HG03520 (cell line): ENCODE measurements around the gene CREBL2.
"Not testable (repeated sequence)": the region's sequence is repeated elsewhere in the genome, so short reads cannot be mapped to it uniquely, and the experiment has no call there.

ENCODE experiments used
- ATAC-seq: cut with Tn5 transposase; IDR thresholded peaks from one replicate; pipeline ENCODE4 v1.9.1; 2021; ENCODE audit warnings: mild to moderate bottlenecking, moderate library complexity; ENCODE audit not compliant: unreplicated experiment

Gene CREBL2

DNA sequence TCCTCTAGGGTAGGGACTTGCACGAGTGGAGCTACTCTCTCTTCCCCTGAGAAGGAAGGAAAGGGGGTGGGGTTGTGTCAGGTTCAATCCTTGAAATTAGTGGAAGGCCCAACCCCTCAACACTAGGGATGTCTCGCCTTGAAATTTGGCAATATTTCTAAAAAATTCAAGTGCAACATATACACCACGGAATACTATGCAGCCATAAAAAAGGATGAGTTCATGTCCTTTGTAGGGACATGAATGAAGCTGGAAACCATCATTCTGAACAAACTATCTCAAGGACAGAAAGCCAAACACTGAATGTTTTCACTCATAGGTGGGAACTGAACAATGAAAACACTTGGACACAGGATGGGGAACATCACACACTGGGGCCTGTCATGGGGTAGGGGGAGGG is 15.1 kb upstream of the CREBL2 start:
- not testable (repeated sequence) for ATAC-seq

- ATAC-seq = no peak
Observed at GRCh38 chr12:12598864-12599263, 12.8 kb upstream of the CREBL2 start.

DNA sequence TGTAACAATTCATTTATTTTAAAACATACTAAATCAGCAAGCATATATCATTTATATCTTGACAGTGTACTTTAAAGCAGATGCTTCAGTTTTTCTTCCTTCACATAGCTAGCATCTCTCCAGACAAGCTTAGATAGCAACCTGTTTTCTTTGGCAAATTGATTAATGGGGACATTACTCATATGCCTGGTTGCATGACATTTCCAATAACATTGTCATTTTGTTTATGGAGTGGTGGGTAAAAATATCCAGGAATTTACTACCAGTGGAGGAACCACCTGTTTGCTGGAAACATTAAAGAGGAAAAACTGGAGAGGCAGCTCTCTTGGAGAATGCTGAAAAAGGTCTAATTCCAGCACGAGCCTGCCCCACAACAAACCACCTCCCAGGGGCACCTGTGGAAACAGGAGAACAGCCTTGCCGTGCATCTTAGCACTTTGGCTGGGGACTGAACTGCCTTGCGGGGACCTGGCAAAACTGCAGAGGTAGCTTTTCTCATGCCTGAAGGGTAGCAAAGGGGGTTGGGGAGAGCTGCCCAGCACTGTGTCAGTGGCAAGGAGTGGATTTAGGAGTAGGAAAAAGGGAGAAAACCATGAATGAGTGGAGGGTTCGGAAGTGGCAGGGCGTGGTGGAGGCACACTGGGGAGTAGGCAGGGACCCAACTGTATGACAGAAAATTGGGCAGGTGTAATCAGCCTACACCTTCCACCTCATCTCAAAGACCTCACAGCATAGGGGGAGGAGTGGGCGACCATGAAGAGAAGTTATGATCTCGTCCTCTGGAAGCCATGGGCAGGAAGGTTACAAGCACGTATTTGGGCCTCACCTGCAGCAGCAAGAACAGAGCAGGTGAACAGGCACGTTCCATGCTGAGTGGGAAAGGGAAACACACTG is 11.7 kb upstream of the CREBL2 start:
- no peak for ATAC-seq

GRCh38 chr12:12600659-12601058 is 11.0 kb upstream of the CREBL2 start:
- ATAC-seq = no peak

- no peak for ATAC-seq
Observed at GRCh38 chr12:12604740-12605139, 6.9 kb upstream of the CREBL2 start.

DNA sequence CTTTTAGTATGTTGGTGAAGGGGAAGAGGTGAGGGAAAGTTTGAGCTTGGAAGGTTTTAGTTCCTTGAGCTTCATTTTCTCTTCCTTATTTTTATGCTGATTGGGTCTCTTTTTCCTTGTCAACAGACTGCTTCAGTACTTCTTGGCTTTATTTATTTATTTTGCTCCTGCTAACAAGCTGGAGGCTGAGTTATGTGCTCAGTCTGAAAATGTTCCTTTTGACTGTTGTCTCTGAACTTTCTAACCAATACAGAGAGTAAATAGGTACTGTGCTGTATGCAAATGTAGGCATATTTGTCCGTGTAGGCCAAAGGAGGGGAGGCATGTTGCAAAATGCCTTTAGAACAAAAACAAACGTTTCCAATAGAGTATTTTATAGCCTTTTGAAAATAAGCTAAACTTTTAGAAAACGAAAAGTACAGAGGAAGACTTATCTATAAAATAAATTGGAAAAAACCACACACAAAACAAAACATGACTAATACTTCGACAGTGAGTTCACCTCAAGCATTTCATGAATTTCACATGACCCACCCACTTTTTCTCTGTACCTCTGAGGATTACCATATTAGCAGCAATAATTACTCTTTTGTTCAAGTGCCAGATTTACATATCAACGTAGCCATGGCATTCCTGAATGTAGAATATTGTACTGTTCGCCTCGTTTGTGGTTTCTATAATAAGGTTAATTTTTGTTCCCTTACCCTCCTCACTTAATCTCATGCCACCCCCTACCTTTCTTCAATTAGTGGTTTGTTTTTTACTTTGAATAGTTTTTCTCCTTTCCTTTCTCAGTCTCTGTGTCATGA is 4.7 kb upstream of the CREBL2 start:
- no peak for ATAC-seq

DNA sequence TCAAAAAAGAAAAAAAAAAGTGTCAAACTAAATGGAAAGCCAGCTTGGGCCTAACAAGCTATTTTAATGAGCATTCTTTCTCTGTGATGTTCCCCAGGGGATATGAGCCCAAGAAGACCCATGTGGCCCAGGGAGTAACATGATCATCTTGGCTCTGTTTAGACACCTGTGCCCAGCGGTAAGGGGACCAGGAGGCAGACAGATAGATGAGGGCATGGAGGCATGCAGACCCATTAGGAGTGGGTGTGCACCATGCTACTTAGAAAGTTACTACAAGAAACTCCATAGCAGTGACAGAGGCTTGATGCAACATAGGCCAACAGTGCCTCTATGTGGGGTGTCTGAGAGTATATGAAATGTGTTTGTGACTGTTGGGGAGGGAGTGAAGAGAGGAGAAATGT is 3.1 kb upstream of the CREBL2 start:
- no peak for ATAC-seq

GRCh38 chr12:12609692-12610091 is 2.0 kb upstream of the CREBL2 start:
- ATAC-seq = no peak

DNA sequence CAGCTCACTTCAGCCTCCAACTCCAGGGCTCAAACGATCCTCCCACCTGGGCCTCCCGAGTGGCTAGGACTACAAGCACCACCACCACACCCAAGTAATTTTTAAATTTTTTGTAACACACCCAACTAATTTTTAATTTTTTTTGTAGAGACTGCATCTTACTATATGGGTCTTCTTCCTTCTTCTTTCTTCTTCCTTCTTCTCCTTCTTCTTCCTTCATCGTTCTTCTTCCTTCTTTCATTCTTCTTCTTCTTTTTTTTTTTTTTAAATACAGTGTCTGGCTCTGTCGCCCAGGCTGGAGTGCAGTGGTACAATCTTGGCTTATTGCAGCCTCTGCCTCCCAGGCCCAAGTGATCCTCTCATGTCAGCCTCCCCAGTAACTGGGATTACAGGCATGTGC is 965 bp upstream of the CREBL2 start:
- ATAC-seq = no peak

DNA sequence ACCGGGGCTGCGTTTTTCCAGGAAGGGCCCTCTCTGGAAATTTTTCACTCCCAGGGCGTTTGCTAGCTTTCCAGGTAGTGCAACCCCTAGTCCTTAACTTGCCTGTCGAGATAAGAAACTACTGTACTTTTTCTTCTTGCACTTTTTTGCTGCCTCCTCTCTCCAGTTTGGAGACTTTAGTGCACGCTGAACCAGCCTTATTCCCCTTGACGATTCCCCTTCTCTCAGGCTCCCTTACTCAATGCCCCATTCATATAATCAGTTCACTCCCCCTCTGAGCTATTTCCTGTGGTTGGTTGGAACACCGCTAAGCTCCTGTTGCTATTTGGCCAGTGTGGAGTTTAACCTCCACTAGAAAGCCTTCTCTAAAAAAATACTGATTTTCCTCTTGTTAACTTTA is 682 bp downstream of the CREBL2 start:
- no peak for ATAC-seq

- ATAC-seq = no peak
Observed at GRCh38 chr12:12613344-12613743, 1.7 kb downstream of the CREBL2 start.

DNA sequence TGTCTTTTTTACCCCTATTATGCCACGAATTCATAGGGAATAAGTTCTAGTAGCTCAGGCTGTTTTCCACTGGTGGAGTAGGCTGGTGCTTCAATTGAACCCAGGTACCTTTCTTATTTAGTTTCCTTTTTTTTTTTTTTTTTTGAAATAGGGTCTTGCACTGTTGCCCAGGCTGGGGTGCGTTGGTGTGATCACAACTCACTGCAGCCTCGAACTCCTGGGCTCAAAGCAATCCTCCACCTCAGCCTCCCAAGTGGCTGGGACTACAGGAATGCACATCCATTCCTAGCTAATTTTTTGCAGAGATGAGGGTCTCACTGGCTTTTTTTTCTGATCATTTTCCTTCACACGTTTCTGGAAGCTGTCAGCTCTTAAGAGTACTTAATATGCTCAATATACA is 2.7 kb downstream of the CREBL2 start:
- ATAC-seq = no peak

- ATAC-seq = no peak
Observed at GRCh38 chr12:12616512-12617310, 5.0 kb downstream of the CREBL2 start.

- ATAC-seq = not testable (repeated sequence)
Observed at GRCh38 chr12:12618064-12618463, 6.4 kb downstream of the CREBL2 start.

DNA sequence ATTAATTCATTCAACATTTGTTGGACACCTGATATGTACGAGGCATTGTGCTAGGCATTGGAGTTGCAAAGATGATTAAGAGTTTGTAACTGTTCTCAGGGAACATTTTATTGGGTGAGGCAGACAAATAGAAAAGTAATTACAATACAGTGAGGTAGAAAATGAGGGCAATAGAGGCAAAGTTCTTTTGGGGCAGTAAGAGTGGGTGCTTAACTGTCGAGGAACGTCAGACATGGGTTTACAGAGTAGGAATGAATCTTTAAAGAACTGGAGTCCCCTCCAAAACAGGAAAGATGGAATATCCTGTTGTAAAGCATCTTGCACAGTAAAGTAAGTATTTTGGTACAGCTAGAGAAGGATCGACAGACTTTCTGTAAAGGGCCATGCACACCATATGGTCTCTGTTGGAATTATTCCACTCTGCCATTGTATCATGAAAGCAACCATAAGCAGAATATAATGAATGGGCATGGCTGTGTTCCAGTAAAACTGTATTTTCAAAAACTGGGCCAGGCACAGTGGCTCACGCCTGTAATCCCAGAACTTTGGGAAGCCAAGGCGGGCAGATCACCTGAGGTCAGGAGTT is 9.1 kb downstream of the CREBL2 start:
- no peak for ATAC-seq

DNA sequence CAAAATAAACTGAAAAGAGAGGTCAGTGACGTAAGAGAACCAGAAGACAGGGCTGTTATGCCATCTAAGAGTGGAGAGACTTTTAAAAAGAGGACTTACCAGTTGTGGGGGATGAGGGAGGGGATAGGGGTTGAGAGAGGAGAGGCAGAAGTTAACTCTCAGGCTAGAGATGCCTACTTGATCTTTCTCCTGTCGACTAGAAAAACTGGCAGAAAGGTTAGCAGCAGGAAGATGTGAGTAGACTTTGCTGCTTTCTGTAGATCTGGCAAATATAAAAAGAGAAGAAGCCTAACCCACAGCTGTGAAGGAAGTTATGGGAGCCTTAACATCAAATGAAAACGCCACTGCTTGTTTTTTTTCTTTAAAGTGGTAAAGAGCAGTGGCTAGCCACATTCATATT is 10.7 kb downstream of the CREBL2 start:
- ATAC-seq = no peak

DNA sequence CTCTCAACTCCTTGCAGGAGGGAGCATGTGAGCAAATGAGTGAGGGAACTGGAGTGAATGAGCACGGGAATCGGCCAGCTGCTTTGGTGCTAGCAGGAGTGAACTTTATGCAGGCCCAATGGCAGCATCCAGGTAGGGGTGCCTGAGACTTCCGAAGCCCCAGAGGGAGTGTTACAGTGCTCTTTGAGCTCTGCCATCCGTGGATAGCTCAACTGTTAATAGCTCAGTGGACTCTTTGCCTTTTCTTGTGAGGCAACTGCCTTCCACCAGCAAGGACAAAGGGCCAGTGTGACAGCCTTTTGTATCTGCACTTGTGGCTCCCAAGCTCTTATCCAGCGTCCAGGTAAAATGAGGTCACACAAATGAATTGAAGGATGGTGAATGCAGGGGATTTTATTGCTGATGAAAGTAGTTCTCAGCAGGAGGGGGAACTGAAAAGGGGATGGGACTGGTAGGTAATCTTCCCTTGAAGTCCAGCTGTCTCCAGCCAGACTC is 12.9 kb downstream of the CREBL2 start:
- no peak for ATAC-seq

- ATAC-seq = no peak
Observed at GRCh38 chr12:12626471-12626870, 14.8 kb downstream of the CREBL2 start.

DNA sequence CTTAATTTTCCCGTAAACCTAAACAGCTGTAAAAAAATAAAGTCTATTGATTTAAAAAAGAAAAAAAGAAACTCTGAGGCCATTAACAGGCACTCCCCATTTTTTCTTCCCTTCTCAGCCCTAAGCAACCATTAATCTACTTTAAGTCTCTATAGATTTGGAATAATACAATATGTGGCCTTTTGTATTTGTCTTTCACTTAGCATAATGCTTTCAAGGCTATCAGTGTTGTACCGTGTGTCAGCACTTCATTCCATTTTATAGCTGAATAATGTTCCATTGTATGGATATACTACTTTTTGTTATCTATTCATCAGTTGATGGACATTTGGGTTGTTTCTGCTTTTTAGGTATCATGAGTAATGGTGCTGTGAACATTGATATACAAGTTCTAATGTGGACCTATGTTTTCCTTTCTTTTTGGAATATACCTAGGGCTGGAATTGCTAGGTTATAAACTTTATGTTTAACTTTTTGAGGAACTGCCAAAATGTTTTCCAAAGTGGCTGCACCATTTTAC is 15.7 kb downstream of the CREBL2 start:
- no peak for ATAC-seq

- ATAC-seq = no peak
Observed at GRCh38 chr12:12628013-12628412, 16.3 kb downstream of the CREBL2 start.
